Stimulated activated CD4-positive, alpha-beta T cell treated with anti-CD3 and anti-CD28 coated beads, Interleukin-1b, Interleukin-23, amount 100 ng/mL, for 4 hours (primary cell): Measurements from ENCODE around the gene ATIC.

ENCODE experiments used
- DNase-seq, 2 donors: peaks; one replicate each; pipeline ENCODE4 v3.0.0-alpha.2; 2020; ENCODE audit warnings: low read depth in 2 of 2

Gene ATIC

DNA sequence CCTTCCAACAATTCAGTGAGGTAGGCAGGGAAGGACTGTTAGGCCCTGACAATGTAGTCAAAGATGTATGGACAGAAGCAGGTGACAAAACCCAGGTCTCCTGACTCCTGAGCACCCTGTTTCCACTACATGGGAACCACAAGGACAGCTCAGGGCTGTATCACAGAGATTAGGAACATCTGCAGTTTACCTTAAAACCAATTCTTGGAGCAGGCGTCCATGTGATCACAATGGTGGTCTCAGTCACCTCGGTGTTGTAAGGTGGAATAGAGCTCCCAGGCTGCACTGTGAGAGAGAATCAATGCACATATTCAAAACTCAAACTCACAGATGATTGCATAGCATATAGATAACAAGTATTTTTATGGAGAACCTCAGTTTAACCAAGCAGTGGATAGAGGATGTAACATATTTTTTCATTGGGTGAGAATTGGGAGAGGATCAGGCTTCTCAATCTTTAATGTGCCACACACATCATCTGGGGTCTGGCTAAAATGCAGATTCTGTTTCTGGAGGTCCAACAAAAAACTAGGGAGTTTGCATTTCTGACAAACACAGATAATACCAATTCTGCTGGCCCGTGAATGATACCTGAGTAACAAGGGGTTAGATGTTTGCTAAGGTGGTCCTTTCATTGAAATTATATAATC is 87.3 kb downstream of the ATIC start:
- no peak for DNase-seq
